Chondrocyte (in vitro differentiated cells): ENCODE measurements around the gene SMG6. TPM values are rescaled to one million over a fixed set of nuclear protein-coding genes. Genes with fewer than 3 reads are reported as not detected.
"Not testable (repeated sequence)": the region's sequence is repeated elsewhere in the genome, so short reads cannot be mapped to it uniquely, and the experiment has no call there.

ENCODE experiments used
- DNase-seq: peaks from one replicate; pipeline ENCODE4 v3.0.0; 2021; ENCODE audit warnings: mixed read lengths, low spot score
- H3K27ac Mint-ChIP-seq: one replicate; pipeline ENCODE4 v1.8.0; 2021; ENCODE audit warnings: mild to moderate bottlenecking, moderate library complexity, mixed read lengths; ENCODE audit not compliant: unreplicated experiment
- H3K27me3 Mint-ChIP-seq: 2 replicates; pipeline ENCODE4 v1.8.0; 2021; ENCODE audit warnings: low read depth, mixed read lengths
- H3K36me3 Mint-ChIP-seq: 2 replicates; pipeline ENCODE4 v1.8.0; 2021; ENCODE audit warnings: low read depth, mixed read lengths
- H3K4me1 Mint-ChIP-seq: 2 replicates; pipeline ENCODE4 v1.8.0; 2021; ENCODE audit warnings: low read depth, mild to moderate bottlenecking, mixed read lengths
- H3K4me3 Mint-ChIP-seq: one replicate; pipeline ENCODE4 v1.8.0; 2021; ENCODE audit warnings: mild to moderate bottlenecking, moderate library complexity, mixed read lengths; ENCODE audit not compliant: unreplicated experiment
- H3K9me3 Mint-ChIP-seq: 2 replicates; pipeline ENCODE4 v1.8.0; 2021; ENCODE audit warnings: low read depth, mixed read lengths
- total RNA-seq: library from RNA; stranded (reverse); gene quantifications from 3 replicates; pipeline ENCODE4 v1.2.1, GENCODE V29; 2021
- TF ChIP-seq, protein P1 (sequence below): fragments of 200-600 bp; sonication (generic); IDR thresholded peaks from 2 replicates; pipeline ENCODE4 v1.5.0; 2021; ENCODE audit warnings: antibody characterized with exemption, mild to moderate bottlenecking, moderate library complexity

The SMG6 gene
- total RNA-seq, 1 donor from 2014 or later: 33.6 TPM

DNA sequence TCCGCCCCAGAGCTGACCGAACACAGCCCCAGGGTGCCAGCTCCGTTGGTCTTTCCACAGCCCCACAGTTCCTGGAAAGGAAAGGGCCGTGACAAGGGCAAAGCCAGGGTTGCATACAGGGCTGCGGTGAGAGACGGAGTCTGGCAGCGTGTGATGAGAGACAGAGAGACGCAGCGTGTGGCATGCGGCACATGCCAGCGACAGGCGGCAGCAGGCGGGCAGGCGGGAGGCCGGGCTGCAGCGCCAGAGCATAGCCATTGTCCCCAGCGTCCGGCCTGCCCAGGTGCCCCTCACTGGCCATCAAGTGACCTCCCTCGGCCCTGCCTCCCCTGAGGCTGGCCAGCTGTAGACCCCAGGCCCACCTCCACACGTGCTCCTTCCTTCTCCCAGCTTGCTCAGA is 287.1 kb downstream of the SMG6 start:
- peaks cover 4% of the 10 kb centered on the region for H3K36me3 Mint-ChIP-seq
- H3K4me3 Mint-ChIP-seq: no peak overlapping the region
- H3K27me3 Mint-ChIP-seq: peaks cover 32% of the 10 kb centered on the region
- no peak for DNase-seq
- TF ChIP-seq, protein P1, sequence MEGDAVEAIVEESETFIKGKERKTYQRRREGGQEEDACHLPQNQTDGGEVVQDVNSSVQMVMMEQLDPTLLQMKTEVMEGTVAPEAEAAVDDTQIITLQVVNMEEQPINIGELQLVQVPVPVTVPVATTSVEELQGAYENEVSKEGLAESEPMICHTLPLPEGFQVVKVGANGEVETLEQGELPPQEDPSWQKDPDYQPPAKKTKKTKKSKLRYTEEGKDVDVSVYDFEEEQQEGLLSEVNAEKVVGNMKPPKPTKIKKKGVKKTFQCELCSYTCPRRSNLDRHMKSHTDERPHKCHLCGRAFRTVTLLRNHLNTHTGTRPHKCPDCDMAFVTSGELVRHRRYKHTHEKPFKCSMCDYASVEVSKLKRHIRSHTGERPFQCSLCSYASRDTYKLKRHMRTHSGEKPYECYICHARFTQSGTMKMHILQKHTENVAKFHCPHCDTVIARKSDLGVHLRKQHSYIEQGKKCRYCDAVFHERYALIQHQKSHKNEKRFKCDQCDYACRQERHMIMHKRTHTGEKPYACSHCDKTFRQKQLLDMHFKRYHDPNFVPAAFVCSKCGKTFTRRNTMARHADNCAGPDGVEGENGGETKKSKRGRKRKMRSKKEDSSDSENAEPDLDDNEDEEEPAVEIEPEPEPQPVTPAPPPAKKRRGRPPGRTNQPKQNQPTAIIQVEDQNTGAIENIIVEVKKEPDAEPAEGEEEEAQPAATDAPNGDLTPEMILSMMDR: no peak
- peaks cover 36% of the 10 kb centered on the region for H3K4me1 Mint-ChIP-seq
- no peaks in the 10 kb centered on the region for H3K9me3 Mint-ChIP-seq
- no peak overlapping the region for H3K27ac Mint-ChIP-seq

DNA sequence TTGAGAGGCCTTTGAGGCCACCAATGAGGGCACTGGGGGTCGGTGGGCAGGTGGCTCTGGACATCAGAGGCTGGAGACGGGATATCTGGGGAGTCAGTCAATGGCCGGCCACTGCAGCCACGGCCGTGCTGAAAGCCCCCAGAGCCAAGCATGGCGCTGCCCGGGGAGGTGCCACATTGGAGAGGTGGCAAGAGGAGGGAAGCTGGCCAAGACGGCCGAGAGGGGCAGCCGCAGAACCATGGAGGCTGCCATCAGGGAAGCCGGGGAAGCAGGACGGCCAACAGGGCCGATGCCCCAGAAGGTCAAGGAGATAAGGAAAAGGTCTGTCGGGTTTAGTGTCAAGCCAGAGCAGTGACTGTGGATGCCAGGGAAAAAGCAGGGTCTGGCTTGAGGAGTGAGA is 288.3 kb downstream of the SMG6 start:
- peaks cover 4% of the 10 kb centered on the region for H3K36me3 Mint-ChIP-seq
- no peak for DNase-seq
- no peak overlapping the region for H3K4me3 Mint-ChIP-seq
- peaks cover 37% of the 10 kb centered on the region for H3K4me1 Mint-ChIP-seq
- TF ChIP-seq, protein P1: no peak
- peaks cover 30% of the 10 kb centered on the region for H3K27me3 Mint-ChIP-seq
- no peaks in the 10 kb centered on the region for H3K9me3 Mint-ChIP-seq
- no peak overlapping the region for H3K27ac Mint-ChIP-seq

DNA sequence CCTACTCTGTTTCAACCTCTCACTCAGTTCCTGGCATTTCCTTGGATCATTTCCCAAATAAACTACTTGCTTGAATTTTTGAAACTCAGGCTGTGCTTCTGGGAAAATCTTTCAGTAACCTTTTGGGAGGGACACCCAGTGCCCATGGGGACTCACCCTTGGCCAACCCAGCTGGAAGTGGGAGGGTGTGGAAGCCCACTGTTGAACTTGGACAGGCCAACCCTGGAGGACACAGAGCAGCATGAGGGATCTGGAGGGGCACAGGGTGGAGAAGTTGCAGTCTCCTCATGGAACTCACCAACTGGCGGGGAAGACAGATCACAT is 289.6 kb downstream of the SMG6 start:
- Mint-ChIP-seq H3K36me3 (no peaks in the 10 kb centered on the region), H3K9me3 (no peaks in the 10 kb centered on the region), H3K4me1 (peaks cover 37% of the 10 kb centered on the region), H3K27me3 (peaks cover 18% of the 10 kb centered on the region), H3K4me3 (no peak overlapping the region), H3K27ac (no peak overlapping the region)
- TF ChIP-seq, protein P1: no peak
- DNase-seq: no peak

DNA sequence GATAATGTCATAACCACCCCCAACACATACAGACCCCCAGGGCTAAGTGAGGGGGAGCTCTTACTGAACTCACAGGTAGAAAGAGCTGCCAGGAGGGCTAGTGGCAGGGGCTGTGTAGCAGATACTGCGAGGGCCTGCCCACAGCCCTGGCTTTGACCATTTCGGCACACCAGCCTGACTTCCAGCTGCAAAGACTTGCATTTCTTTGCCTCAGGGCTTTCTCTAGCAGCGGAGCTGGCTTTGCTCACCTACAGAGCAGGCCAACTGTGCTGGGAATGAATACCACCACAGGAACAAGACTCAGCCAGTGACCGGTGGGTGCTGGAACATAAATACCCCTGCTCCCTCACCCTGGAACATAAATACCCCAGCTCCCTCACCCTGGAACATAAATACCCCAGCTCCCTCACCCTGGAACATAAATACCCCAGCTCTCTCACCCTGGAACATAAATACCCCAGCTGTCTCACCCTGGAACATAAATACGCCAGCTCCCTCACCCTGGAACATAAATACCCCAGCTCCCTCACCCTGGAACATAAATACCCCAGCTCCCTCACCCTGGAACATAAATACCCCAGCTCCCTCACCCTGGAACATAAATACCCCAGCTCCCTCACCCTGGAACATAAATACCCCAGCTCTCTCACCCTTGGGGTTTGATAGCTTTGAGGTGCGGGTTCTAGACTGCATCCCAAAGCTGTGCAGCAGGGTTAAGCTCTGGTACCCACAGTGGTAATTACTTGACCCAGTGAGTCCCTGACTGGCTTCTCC is 290.2 kb downstream of the SMG6 start:
- peak overlapping the region; percentile 23 for H3K27ac Mint-ChIP-seq

DNA sequence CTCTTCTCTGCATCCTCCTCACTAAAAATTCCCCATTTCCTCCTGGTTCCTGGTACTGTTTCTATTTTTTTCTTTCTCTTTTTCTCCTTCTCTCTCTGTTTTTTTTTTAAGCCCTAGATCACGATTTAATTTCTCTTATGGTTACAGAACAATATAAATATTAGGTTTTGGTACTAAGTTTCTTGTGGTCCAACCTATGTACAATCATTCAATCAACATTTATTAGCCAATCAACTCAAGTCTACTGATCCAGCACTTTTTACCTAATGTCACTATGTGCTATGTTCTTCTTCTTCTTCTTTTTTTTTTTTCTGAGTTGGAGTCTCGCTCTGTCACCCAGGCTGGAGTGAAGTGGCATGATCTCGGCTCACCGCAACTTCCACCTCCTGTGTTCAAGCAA is 291.1 kb downstream of the SMG6 start:
- TF ChIP-seq, protein P1: no peak
- peaks cover 37% of the 10 kb centered on the region for H3K4me1 Mint-ChIP-seq
- H3K9me3 Mint-ChIP-seq: no peaks in the 10 kb centered on the region
- peak overlapping the region; percentile 90 for H3K27ac Mint-ChIP-seq
- no peak for DNase-seq
- H3K4me3 Mint-ChIP-seq: no peak overlapping the region
- no peaks in the 10 kb centered on the region for H3K36me3 Mint-ChIP-seq
- peaks cover 4% of the 10 kb centered on the region for H3K27me3 Mint-ChIP-seq

More for the DNA sequence above, 290.2 kb downstream of the SMG6 start:
- not testable (repeated sequence) for H3K4me3 Mint-ChIP-seq, H3K36me3 Mint-ChIP-seq, H3K9me3 Mint-ChIP-seq, DNase-seq
- peaks cover 37% of the 10 kb centered on the region for H3K4me1 Mint-ChIP-seq
- H3K27me3 Mint-ChIP-seq: peaks cover 12% of the 10 kb centered on the region
